Prostate gland (tissue), 2 donors: ENCODE results near the gene TTC23. TPM values are rescaled to one million over a fixed set of nuclear protein-coding genes. Genes with fewer than 3 reads are reported as not detected.
A peak's percentile ranks its signal among the peaks of the same experiment; 100 is the strongest.
"Not testable (repeated sequence)": the region's sequence is repeated elsewhere in the genome, so short reads cannot be mapped to it uniquely, and the experiment has no call there.

Experiments
- DNase-seq: peaks from one replicate; pipeline ENCODE4 v3.0.0-alpha.2; 2019; ENCODE audit warnings: low spot score
- H3K27ac ChIP-seq, 2 donors: fragments of 200-600 bp; sonication (generic); 2 replicates each; pipeline ENCODE4 v1.5.1; 2017 to 2019
- H3K27me3 ChIP-seq: fragments of 200-600 bp; sonication (generic); replicated peaks from 2 replicates; pipeline ENCODE4 v1.5.1; 2019; ENCODE audit not compliant: insufficient read depth
- H3K36me3 ChIP-seq, 2 donors: fragments of 200-600 bp; sonication (generic); 1 replicate in 1 of 2; 2 replicates in 1 of 2; pipeline versions ENCODE4 v1.5.1 to v1.8.1; 2017 to 2019
- H3K4me1 ChIP-seq: fragments of 200-600 bp; sonication (generic); replicated peaks from 2 replicates; pipeline ENCODE4 v1.5.1; 2019
- H3K4me3 ChIP-seq, 2 donors: fragments of 200-600 bp; sonication (generic); 2 replicates each; pipeline ENCODE4 v1.5.1; 2017 to 2019
- H3K9me3 ChIP-seq: fragments of 200-600 bp; sonication (generic); 2 replicates; pipeline ENCODE4 v1.5.1; 2017
- POLR2A ChIP-seq: fragments of 450-650 bp; IDR thresholded peaks from one replicate; pipeline ENCODE4 v1.6.1; 2016; ENCODE audit warnings: antibody characterized with exemption, mild to moderate bottlenecking
- POLR2AphosphoS5 ChIP-seq: sonication (generic); formaldehyde crosslinking; IDR thresholded peaks from one replicate; pipeline ENCODE4 v1.6.1; 2017; ENCODE audit warnings: antibody characterized with exemption
- WGBS: methylation state at CpG from one replicate; pipeline ENCODE4 v1.1.5; 2018; 5-methylcytosine and 5-hydroxymethylcytosine counted together
- intact Hi-C: fragments of 100-400 bp; cut with DNase I; formaldehyde crosslinking; loops from one replicate; pipeline ENCODE4 v1.14.2; 2022
- total RNA-seq, 2 donors: library from RNA; depleted of rRNA; stranded (reverse); fragments of >200 nt; gene quantifications; one replicate each; pipeline ENCODE4 v1.1.0, GENCODE V29; 2016
- TF ChIP-seq, protein P1 (sequence below), 4 experiments: fragments of 200-600 bp in 2 of 4; fragments of 450-650 bp in 2 of 4; sonication (generic) in 2 of 4; IDR thresholded peaks; 1 replicate in 3 of 4; 2 replicates in 1 of 4; pipeline ENCODE4 v1.5.1; 2016 to 2019; ENCODE audit warnings: antibody characterized with exemption in 4 of 4, mild to moderate bottlenecking in 2 of 4, moderate library complexity in 2 of 4

The TTC23 gene
- total RNA-seq, 2 donors from 2014 or later = 18.1 to 39.5 TPM

DNA sequence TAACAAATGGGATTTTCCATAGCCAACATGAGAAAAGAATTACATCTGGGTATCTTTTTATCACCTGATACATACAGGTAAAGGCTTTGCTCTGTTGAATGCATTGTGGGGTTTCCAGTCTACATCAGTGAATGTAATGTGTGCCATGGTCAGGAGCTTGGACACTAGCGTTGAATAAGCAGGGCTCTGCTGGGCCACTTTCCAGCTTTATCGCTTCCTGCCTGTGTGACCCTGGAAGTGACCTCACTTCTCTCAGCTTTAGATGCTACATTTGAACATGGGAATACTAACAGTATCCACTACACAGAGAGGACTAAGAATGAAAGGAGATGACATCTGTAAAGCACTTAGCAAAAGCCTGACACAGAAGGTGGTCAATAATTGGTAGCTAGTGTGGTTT, 40.1 kb downstream of the TTC23 start:
- TF ChIP-seq, protein P1, sequence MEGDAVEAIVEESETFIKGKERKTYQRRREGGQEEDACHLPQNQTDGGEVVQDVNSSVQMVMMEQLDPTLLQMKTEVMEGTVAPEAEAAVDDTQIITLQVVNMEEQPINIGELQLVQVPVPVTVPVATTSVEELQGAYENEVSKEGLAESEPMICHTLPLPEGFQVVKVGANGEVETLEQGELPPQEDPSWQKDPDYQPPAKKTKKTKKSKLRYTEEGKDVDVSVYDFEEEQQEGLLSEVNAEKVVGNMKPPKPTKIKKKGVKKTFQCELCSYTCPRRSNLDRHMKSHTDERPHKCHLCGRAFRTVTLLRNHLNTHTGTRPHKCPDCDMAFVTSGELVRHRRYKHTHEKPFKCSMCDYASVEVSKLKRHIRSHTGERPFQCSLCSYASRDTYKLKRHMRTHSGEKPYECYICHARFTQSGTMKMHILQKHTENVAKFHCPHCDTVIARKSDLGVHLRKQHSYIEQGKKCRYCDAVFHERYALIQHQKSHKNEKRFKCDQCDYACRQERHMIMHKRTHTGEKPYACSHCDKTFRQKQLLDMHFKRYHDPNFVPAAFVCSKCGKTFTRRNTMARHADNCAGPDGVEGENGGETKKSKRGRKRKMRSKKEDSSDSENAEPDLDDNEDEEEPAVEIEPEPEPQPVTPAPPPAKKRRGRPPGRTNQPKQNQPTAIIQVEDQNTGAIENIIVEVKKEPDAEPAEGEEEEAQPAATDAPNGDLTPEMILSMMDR (IDR thresholded peaks at IDR 0.05) = no peak
- no peak for TF ChIP-seq POLR2A
- intact Hi-C loops = no loop called here
- Histone ChIP-seq H3K9me3 (no peaks in the 10 kb centered on the region), H3K27ac (peak overlapping the region in 1 of 2 donors; percentile 50), H3K36me3 (no peaks in the 10 kb centered on the region), H3K4me1 (no peaks in the 10 kb centered on the region), H3K4me3 (no peak overlapping the region), H3K27me3 (no peaks in the 10 kb centered on the region)
- 71% methylated on average over 2 of the region's 2 CpGs for WGBS
- no peak for DNase-seq

- 88% methylated on average over 3 of the region's 3 CpGs for WGBS
Observed at GRCh38 chr15:99207672-99208071, 41.7 kb downstream of the TTC23 start.

DNA sequence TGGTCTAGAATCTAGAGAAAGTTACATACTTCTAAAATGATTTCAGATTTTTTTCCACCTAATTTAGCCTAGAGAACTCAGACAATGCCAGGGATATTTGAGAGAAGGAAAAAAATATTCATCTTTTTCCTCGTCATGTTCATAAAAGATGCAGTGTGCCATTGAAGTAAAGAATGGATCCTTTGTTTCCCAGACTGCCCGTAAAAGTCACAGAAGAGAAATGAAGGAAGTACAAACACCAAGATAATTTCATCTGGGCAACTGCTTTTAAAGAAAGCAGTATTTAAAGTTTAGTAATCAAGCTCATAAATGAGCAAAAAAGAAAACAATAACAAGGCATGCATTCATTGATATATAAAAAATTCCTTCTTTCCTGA, 47.2 kb downstream of the TTC23 start:
- H3K27ac ChIP-seq = no peak overlapping the region
- no peaks in the 10 kb centered on the region for H3K36me3 ChIP-seq
- no peak overlapping the region for H3K4me3 ChIP-seq
- intact Hi-C loops = no loop called here
- no peaks in the 10 kb centered on the region for H3K27me3 ChIP-seq
- 61% methylated on average over 2 of the region's 2 CpGs for WGBS
- TF ChIP-seq POLR2AphosphoS5 = no peak
- TF ChIP-seq, protein P1 (IDR thresholded peaks at IDR 0.05) = no peak
- no peak for TF ChIP-seq POLR2A
- no peaks in the 10 kb centered on the region for H3K9me3 ChIP-seq
- DNase-seq = no peak
- no peaks in the 10 kb centered on the region for H3K4me1 ChIP-seq

More at GRCh38 chr15:99207672-99208071, 41.7 kb downstream of the TTC23 start:
- H3K27me3 ChIP-seq = no peaks in the 10 kb centered on the region
- TF ChIP-seq, protein P1 (IDR thresholded peaks at IDR 0.05) = no peak
- TF ChIP-seq POLR2AphosphoS5 = no peak
- TF ChIP-seq POLR2A = no peak
- intact Hi-C loops = no loop called here
- no peaks in the 10 kb centered on the region for H3K36me3 ChIP-seq
- H3K9me3 ChIP-seq = no peaks in the 10 kb centered on the region
- H3K4me3 ChIP-seq = no peak overlapping the region
- H3K4me1 ChIP-seq = no peaks in the 10 kb centered on the region
- no peak overlapping the region for H3K27ac ChIP-seq
- DNase-seq = no peak

GRCh38 chr15:99201408-99202175, 47.8 kb downstream of the TTC23 start:
- DNase-seq = no peak
- Histone ChIP-seq H3K27me3 (no peaks in the 10 kb centered on the region), H3K9me3 (no peaks in the 10 kb centered on the region), H3K27ac (no peak overlapping the region), H3K4me1 (no peaks in the 10 kb centered on the region), H3K36me3 (no peaks in the 10 kb centered on the region), H3K4me3 (no peak overlapping the region)
- TF ChIP-seq POLR2A (no peak), POLR2AphosphoS5 (no peak)
- TF ChIP-seq, protein P1 (IDR thresholded peaks at IDR 0.05) = no peak
- intact Hi-C loops = no loop called here
- WGBS = 82% methylated on average over 6 of the region's 6 CpGs

GRCh38 chr15:99197856-99198255, 51.5 kb downstream of the TTC23 start:
- intact Hi-C loops = no loop called here
- H3K27me3 ChIP-seq = no peaks in the 10 kb centered on the region
- no peak overlapping the region for H3K27ac ChIP-seq
- H3K9me3 ChIP-seq = no peaks in the 10 kb centered on the region
- DNase-seq = no peak
- no peaks in the 10 kb centered on the region for H3K36me3 ChIP-seq
- TF ChIP-seq POLR2AphosphoS5 = no peak
- TF ChIP-seq, protein P1 (IDR thresholded peaks at IDR 0.05) = no peak
- no peak for TF ChIP-seq POLR2A
- no peaks in the 10 kb centered on the region for H3K4me1 ChIP-seq
- H3K4me3 ChIP-seq = no peak overlapping the region
- 97% methylated on average over 3 of the region's 3 CpGs for WGBS

- DNase-seq, H3K9me3 ChIP-seq, H3K4me1 ChIP-seq, H3K27ac ChIP-seq, H3K36me3 ChIP-seq, intact Hi-C loops, H3K4me3 ChIP-seq, H3K27me3 ChIP-seq: not testable (repeated sequence)
- WGBS = 47% methylated on average over 1 of the region's 1 CpG
Observed at GRCh38 chr15:99192181-99192580, 57.2 kb downstream of the TTC23 start.
